ENCODE results near the gene OR13D1. TPM values are rescaled to one million over a fixed set of nuclear protein-coding genes. Genes with fewer than 3 reads are reported as not detected.
"Not testable (repeated sequence)": the region's sequence is repeated elsewhere in the genome, so short reads cannot be mapped to it uniquely, and the experiment has no call there.

Gene OR13D1
- total RNA-seq, 1 experiment from 2014 or later, result not detected

DNA sequence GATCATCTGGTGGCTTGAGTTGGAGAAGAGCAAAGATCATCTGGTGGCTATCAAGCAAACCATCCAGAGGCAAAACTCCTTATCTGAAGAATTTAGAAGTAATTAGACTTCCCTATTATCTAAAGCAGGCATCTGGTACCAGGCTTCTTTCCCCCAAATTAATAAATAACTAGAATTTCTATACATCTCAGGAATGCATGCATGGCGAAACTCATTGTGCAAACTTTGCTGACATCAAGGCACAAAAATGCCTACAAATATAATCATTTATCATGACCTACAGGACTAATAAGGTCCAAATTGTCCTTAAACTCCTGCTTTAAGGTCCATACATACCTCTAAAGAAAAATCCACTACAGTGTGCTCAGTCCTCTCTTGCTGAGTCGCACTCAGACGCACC lies 6.0 kb downstream of the OR13D1 start:
- TF ChIP-seq JUN (CRISPR knock-in tag; IDR thresholded peaks at IDR 0.05) (no peak), GABPB1 (CRISPR knock-in tag; IDR thresholded peaks at IDR 0.05) (no peak), RORB (CRISPR knock-in tag; IDR thresholded peaks at IDR 0.05) (no peak), NFE2L1 (CRISPR knock-in tag; IDR thresholded peaks at IDR 0.05) (no peak), GTF2I (CRISPR knock-in tag; conservative IDR thresholded peaks at IDR 0.05) (no peak), NR3C1 (CRISPR knock-in tag; conservative IDR thresholded peaks at IDR 0.05; ENCODE audit: low read depth) (no peak), ZNF396 (CRISPR knock-in tag; IDR thresholded peaks at IDR 0.05; ENCODE audit: borderline replicate concordance) (no peak), SP1 (CRISPR knock-in tag; conservative IDR thresholded peaks at IDR 0.05) (no peak), MYBL2 (CRISPR knock-in tag; IDR thresholded peaks at IDR 0.05) (no peak), CBFB (CRISPR knock-in tag; IDR thresholded peaks at IDR 0.05; ENCODE audit: low read depth) (no peak), HMGA2 (CRISPR knock-in tag; IDR thresholded peaks at IDR 0.05) (no peak), ZBTB21 (CRISPR knock-in tag; IDR thresholded peaks at IDR 0.05; ENCODE audit: borderline replicate concordance) (no peak), SMAD4 (CRISPR knock-in tag; IDR thresholded peaks at IDR 0.05) (no peak)
- TF ChIP-seq, protein P1, sequence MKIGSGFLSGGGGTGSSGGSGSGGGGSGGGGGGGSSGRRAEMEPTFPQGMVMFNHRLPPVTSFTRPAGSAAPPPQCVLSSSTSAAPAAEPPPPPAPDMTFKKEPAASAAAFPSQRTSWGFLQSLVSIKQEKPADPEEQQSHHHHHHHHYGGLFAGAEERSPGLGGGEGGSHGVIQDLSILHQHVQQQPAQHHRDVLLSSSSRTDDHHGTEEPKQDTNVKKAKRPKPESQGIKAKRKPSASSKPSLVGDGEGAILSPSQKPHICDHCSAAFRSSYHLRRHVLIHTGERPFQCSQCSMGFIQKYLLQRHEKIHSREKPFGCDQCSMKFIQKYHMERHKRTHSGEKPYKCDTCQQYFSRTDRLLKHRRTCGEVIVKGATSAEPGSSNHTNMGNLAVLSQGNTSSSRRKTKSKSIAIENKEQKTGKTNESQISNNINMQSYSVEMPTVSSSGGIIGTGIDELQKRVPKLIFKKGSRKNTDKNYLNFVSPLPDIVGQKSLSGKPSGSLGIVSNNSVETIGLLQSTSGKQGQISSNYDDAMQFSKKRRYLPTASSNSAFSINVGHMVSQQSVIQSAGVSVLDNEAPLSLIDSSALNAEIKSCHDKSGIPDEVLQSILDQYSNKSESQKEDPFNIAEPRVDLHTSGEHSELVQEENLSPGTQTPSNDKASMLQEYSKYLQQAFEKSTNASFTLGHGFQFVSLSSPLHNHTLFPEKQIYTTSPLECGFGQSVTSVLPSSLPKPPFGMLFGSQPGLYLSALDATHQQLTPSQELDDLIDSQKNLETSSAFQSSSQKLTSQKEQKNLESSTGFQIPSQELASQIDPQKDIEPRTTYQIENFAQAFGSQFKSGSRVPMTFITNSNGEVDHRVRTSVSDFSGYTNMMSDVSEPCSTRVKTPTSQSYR (CRISPR knock-in tag; IDR thresholded peaks at IDR 0.05), result no peak
- TF ChIP-seq, protein P2, sequence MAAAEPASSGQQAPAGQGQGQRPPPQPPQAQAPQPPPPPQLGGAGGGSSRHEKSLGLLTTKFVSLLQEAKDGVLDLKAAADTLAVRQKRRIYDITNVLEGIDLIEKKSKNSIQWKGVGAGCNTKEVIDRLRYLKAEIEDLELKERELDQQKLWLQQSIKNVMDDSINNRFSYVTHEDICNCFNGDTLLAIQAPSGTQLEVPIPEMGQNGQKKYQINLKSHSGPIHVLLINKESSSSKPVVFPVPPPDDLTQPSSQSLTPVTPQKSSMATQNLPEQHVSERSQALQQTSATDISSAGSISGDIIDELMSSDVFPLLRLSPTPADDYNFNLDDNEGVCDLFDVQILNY (CRISPR knock-in tag; IDR thresholded peaks at IDR 0.05), result no peak
- TF ChIP-seq, protein P3, sequence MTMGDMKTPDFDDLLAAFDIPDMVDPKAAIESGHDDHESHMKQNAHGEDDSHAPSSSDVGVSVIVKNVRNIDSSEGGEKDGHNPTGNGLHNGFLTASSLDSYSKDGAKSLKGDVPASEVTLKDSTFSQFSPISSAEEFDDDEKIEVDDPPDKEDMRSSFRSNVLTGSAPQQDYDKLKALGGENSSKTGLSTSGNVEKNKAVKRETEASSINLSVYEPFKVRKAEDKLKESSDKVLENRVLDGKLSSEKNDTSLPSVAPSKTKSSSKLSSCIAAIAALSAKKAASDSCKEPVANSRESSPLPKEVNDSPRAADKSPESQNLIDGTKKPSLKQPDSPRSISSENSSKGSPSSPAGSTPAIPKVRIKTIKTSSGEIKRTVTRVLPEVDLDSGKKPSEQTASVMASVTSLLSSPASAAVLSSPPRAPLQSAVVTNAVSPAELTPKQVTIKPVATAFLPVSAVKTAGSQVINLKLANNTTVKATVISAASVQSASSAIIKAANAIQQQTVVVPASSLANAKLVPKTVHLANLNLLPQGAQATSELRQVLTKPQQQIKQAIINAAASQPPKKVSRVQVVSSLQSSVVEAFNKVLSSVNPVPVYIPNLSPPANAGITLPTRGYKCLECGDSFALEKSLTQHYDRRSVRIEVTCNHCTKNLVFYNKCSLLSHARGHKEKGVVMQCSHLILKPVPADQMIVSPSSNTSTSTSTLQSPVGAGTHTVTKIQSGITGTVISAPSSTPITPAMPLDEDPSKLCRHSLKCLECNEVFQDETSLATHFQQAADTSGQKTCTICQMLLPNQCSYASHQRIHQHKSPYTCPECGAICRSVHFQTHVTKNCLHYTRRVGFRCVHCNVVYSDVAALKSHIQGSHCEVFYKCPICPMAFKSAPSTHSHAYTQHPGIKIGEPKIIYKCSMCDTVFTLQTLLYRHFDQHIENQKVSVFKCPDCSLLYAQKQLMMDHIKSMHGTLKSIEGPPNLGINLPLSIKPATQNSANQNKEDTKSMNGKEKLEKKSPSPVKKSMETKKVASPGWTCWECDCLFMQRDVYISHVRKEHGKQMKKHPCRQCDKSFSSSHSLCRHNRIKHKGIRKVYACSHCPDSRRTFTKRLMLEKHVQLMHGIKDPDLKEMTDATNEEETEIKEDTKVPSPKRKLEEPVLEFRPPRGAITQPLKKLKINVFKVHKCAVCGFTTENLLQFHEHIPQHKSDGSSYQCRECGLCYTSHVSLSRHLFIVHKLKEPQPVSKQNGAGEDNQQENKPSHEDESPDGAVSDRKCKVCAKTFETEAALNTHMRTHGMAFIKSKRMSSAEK (CRISPR knock-in tag; IDR thresholded peaks at IDR 0.05; ENCODE audit: borderline replicate concordance), result no peak
- TF ChIP-seq, protein P4, sequence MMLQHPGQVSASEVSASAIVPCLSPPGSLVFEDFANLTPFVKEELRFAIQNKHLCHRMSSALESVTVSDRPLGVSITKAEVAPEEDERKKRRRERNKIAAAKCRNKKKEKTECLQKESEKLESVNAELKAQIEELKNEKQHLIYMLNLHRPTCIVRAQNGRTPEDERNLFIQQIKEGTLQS (CRISPR knock-in tag; conservative IDR thresholded peaks at IDR 0.05), result no peak
- TF ChIP-seq, protein P5, sequence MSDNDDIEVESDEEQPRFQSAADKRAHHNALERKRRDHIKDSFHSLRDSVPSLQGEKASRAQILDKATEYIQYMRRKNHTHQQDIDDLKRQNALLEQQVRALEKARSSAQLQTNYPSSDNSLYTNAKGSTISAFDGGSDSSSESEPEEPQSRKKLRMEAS (CRISPR knock-in tag; IDR thresholded peaks at IDR 0.05), result no peak
- H3K36me3 Mint-ChIP-seq, result no peaks in the 10 kb centered on the region
- no peak for ATAC-seq
- peaks cover 5% of the 10 kb centered on the region for H3K9me3 Mint-ChIP-seq
- CTCF ChIA-PET, result no interaction called here
- no peaks in the 10 kb centered on the region for H3K4me1 Mint-ChIP-seq
- POLR2A ChIA-PET, result no interaction called here
- no peak overlapping the region for H3K4me3 Mint-ChIP-seq
- no peak overlapping the region for H3K27ac Mint-ChIP-seq
- DNase-seq (ENCODE audit: low spot score), result no peak
- H3K27me3 Mint-ChIP-seq (ENCODE audit: low read depth), result no peaks in the 10 kb centered on the region

DNA sequence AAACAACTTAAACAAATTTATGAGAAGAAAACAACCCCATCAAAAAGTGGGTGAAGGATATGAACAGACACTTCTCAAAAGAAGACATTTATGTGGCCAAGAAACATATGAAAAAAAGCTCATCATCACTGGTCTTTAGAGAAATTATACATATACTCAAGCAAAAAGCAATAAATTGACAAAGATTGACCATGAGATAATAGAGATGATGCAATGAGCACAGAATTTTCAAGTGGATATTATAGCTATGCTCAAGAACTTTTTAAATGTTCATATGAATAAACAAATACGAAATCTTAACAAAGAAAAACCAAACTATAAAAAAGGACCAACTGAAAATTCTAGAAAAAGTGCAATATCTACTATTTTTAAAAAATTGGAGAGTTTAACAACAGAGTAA lies 14.4 kb downstream of the OR13D1 start:
- H3K27me3 Mint-ChIP-seq (ENCODE audit: low read depth); CTCF ChIA-PET; POLR2A ChIA-PET; H3K4me1 Mint-ChIP-seq; DNase-seq (ENCODE audit: low spot score); ATAC-seq; H3K4me3 Mint-ChIP-seq; H3K36me3 Mint-ChIP-seq; H3K27ac Mint-ChIP-seq: not testable (repeated sequence)
- peaks cover 13% of the 10 kb centered on the region for H3K9me3 Mint-ChIP-seq
